Spleen (tissue), 7 donors: ENCODE measurements around the gene MAP2K5.

Experiments used
- POLR2A ChIP-seq, 3 donors: fragments of 450-650 bp; IDR thresholded peaks; one replicate each; pipeline ENCODE4 v1.5.1; 2017; ENCODE audit warnings: antibody characterized with exemption in 3 of 3, mild to moderate bottlenecking in 1 of 3
- TF ChIP-seq, protein P1 (sequence below), 11 experiments: fragments of 200-600 bp in 7 of 11; fragments of 450-650 bp in 4 of 11; sonication (generic) in 4 of 11; IDR thresholded peaks in 8 of 11; conservative IDR thresholded peaks in 3 of 11; 1 replicate in 7 of 11; 2 replicates in 4 of 11; pipeline versions ENCODE4 v1.4.0 to v1.8.0; 2016 to 2021; ENCODE audit warnings: antibody characterized with exemption in 11 of 11, inconsistent platforms in 4 of 11, mild to moderate bottlenecking in 1 of 11
- donor health status: DM: no; HTN: no; CAD: no; lungs with moderate emphysema.
- donor health status: DM: no; HTN: no; CAD: no.
- donor health status: DM: no; HTN: no; CAD: no.

DNA sequence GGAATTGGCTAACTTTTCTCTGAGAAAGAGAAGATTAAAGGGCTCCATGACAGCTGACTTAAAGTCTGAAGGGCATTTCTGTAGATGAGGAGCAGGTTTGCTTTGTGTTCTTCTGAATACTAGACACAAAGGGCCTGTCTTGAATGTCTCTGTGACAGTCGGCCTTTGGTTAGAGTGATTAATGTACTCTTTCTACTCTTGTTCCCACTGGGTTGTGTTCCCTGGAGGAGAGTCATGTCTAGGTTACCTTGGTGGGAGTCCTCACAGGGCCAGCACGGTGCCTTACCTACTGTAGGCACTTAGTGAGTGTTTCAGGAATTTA, 66.1 kb downstream of the MAP2K5 start:
- no peak for TF ChIP-seq POLR2A (IDR thresholded peaks at IDR 0.05)
- TF ChIP-seq, protein P1, sequence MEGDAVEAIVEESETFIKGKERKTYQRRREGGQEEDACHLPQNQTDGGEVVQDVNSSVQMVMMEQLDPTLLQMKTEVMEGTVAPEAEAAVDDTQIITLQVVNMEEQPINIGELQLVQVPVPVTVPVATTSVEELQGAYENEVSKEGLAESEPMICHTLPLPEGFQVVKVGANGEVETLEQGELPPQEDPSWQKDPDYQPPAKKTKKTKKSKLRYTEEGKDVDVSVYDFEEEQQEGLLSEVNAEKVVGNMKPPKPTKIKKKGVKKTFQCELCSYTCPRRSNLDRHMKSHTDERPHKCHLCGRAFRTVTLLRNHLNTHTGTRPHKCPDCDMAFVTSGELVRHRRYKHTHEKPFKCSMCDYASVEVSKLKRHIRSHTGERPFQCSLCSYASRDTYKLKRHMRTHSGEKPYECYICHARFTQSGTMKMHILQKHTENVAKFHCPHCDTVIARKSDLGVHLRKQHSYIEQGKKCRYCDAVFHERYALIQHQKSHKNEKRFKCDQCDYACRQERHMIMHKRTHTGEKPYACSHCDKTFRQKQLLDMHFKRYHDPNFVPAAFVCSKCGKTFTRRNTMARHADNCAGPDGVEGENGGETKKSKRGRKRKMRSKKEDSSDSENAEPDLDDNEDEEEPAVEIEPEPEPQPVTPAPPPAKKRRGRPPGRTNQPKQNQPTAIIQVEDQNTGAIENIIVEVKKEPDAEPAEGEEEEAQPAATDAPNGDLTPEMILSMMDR (IDR thresholded peaks at IDR 0.05 in 8 of 11, conservative IDR thresholded peaks at IDR 0.05 in 3 of 11) = no peak
